Measurements from ENCODE around the gene NADSYN1.

NADSYN1 gene

GRCh38 chr11:71482746-71483364 lies 29.9 kb downstream of the NADSYN1 start:
- H3K4me1 ChIP-seq (ENCODE audit: control insufficient read depth, low read length): no peaks in the 10 kb centered on the region
- no peaks in the 10 kb centered on the region for H3K79me2 ChIP-seq (ENCODE audit: control insufficient read depth, low read length)
- H3K36me3 ChIP-seq (ENCODE audit: control insufficient read depth, low read length): peaks cover 59% of the 10 kb centered on the region
- TF ChIP-seq CTCF (IDR thresholded peaks at IDR 0.05; ENCODE audit: low read depth, low read length, poor library complexity, severe bottlenecking): no peak
- TF ChIP-seq EZH2phosphoT487 (IDR thresholded peaks at IDR 0.05; ENCODE audit: borderline replicate concordance, low read length): no peak
- no peaks in the 10 kb centered on the region for H3K9me3 ChIP-seq (ENCODE audit: control insufficient read depth, insufficient read depth, low read length)
- H3K27ac ChIP-seq (ENCODE audit: low read depth, low read length): no peak overlapping the region
- no peak overlapping the region for H3K4me2 ChIP-seq (ENCODE audit: low read length)
- no peaks in the 10 kb centered on the region for H3F3A ChIP-seq (ENCODE audit: control insufficient read depth, insufficient read depth)
- no peak overlapping the region for H3K4me3 ChIP-seq (ENCODE audit: low read length)
- H3K27me3 ChIP-seq (ENCODE audit: control insufficient read depth, low read length): no peaks in the 10 kb centered on the region
- no peaks in the 10 kb centered on the region for H3K9me2 ChIP-seq (replicated peaks; ENCODE audit: control insufficient read depth, low read length)
- no peaks in the 10 kb centered on the region for H4K20me1 ChIP-seq (ENCODE audit: control insufficient read depth, insufficient read depth, low read depth, low read length)

- Histone ChIP-seq H3K27ac (ENCODE audit: low read depth, low read length) (no peak overlapping the region), H3K27me3 (ENCODE audit: control insufficient read depth, low read length) (no peaks in the 10 kb centered on the region), H4K20me1 (ENCODE audit: control insufficient read depth, insufficient read depth, low read depth, low read length) (no peaks in the 10 kb centered on the region), H3K9me3 (ENCODE audit: control insufficient read depth, insufficient read depth, low read length) (no peaks in the 10 kb centered on the region), H3F3A (ENCODE audit: control insufficient read depth, insufficient read depth) (no peaks in the 10 kb centered on the region), H3K4me3 (ENCODE audit: low read length) (no peak overlapping the region), H3K79me2 (ENCODE audit: control insufficient read depth, low read length) (no peaks in the 10 kb centered on the region), H3K9me2 (replicated peaks; ENCODE audit: control insufficient read depth, low read length) (no peaks in the 10 kb centered on the region), H3K4me1 (ENCODE audit: control insufficient read depth, low read length) (no peaks in the 10 kb centered on the region), H3K4me2 (ENCODE audit: low read length) (no peak overlapping the region), H3K36me3 (ENCODE audit: control insufficient read depth, low read length) (peaks cover 51% of the 10 kb centered on the region)
- TF ChIP-seq CTCF (IDR thresholded peaks at IDR 0.05; ENCODE audit: low read depth, low read length, poor library complexity, severe bottlenecking) (no peak), EZH2phosphoT487 (IDR thresholded peaks at IDR 0.05; ENCODE audit: borderline replicate concordance, low read length) (no peak)
Measured at GRCh38 chr11:71483692-71484091, 30.7 kb downstream of the NADSYN1 start.

- Histone ChIP-seq H3K79me2 (ENCODE audit: control insufficient read depth, low read length) (no peaks in the 10 kb centered on the region), H3K27ac (ENCODE audit: low read depth, low read length) (no peak overlapping the region), H3F3A (ENCODE audit: control insufficient read depth, insufficient read depth) (no peaks in the 10 kb centered on the region), H4K20me1 (ENCODE audit: control insufficient read depth, insufficient read depth, low read depth, low read length) (no peaks in the 10 kb centered on the region), H3K4me2 (ENCODE audit: low read length) (no peak overlapping the region), H3K4me3 (ENCODE audit: low read length) (no peak overlapping the region), H3K36me3 (ENCODE audit: control insufficient read depth, low read length) (peaks cover 46% of the 10 kb centered on the region), H3K27me3 (ENCODE audit: control insufficient read depth, low read length) (no peaks in the 10 kb centered on the region), H3K9me2 (replicated peaks; ENCODE audit: control insufficient read depth, low read length) (no peaks in the 10 kb centered on the region), H3K4me1 (ENCODE audit: control insufficient read depth, low read length) (no peaks in the 10 kb centered on the region), H3K9me3 (ENCODE audit: control insufficient read depth, insufficient read depth, low read length) (no peaks in the 10 kb centered on the region)
- TF ChIP-seq EZH2phosphoT487 (IDR thresholded peaks at IDR 0.05; ENCODE audit: borderline replicate concordance, low read length) (no peak), CTCF (IDR thresholded peaks at IDR 0.05; ENCODE audit: low read depth, low read length, poor library complexity, severe bottlenecking) (no peak)
Measured at GRCh38 chr11:71484248-71485062, 31.5 kb downstream of the NADSYN1 start.

Measured in DOHH2 (cell line).